Midbrain (tissue), 1 donor: ENCODE data around the gene CDK6.
A peak's percentile ranks its signal among the peaks of the same experiment; 100 is the strongest.

Source experiments
- DNase-seq: peaks from one replicate; lab custom pipeline; 2025; lab: John Stamatoyannopoulos, UW

CDK6 gene

GRCh38 chr7:92826258-92826938 lies 10.0 kb downstream of the CDK6 start:
- no peak for DNase-seq

GRCh38 chr7:92824901-92825480 lies 11.4 kb downstream of the CDK6 start:
- DNase-seq: no peak

DNA sequence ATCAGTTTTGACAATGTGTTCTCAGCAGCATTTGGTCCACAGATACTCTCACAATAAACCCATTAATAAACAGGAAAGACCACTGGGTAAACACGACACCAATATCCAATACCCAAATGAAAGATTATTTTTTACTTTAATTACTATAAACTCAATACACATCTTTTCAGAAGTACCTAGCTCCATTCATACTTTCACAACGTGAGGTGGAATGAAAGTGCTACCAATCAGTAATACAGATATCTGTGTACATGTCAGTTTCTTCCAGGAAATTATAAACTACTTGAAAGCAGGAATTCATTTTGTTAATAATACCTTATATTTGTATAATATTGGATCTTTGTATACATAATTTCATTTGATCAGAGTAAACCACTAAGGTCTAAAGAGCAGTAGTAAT lies 11.9 kb downstream of the CDK6 start:
- no peak for DNase-seq

- DNase-seq: no peak
These were observed 13.3 kb downstream of the CDK6 start for GRCh38 chr7:92823042-92823441.

DNA sequence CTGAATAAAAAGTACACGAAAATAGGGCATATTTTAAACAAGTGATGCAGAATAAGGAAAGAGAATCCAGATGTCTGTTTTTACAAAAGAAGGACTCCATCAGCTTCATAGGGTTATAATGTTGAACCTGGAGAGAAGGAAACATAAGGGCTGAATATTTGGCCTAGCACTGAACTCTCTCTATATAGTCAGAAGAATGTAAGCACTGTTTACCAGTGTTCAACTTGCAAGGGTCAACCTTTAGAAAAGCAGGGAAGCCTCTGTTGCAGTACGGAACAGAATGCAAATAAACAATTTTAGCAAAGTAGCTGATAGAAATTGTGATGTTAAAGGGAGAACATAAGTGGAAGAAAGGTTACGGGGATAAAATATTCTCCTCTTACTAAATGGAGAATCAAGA lies 16.2 kb downstream of the CDK6 start:
- DNase-seq: no peak

GRCh38 chr7:92817398-92817797 lies 19.0 kb downstream of the CDK6 start:
- DNase-seq: no peak

DNA sequence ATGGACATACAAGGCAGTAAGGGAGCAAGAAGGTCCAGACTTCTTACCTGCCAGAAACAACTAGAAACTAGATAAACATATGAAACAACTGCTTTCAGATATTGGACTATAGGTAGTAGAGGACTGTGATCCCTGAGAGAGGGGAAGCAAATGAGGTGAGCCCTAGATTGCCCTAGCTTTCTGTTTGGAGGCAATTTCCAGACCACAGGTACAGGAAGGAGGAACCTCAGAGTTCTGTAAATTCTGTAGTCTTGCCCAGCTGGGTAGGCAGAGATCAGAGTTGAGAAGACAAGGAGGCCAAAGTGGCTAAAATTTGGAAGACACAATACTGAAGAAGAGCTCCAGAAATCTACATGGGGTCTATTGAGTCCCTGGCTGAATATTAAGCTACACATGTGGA lies 21.0 kb downstream of the CDK6 start:
- DNase-seq: no peak

- no peak for DNase-seq
These were observed 22.9 kb downstream of the CDK6 start for GRCh38 chr7:92813390-92814024.

- DNase-seq: no peak
These were observed 25.2 kb downstream of the CDK6 start for GRCh38 chr7:92811158-92811557.

- peak; percentile 29 for DNase-seq
These were observed 26.4 kb downstream of the CDK6 start for GRCh38 chr7:92809760-92810573.

- no peak for DNase-seq
These were observed 27.0 kb downstream of the CDK6 start for GRCh38 chr7:92809397-92809759.

DNA sequence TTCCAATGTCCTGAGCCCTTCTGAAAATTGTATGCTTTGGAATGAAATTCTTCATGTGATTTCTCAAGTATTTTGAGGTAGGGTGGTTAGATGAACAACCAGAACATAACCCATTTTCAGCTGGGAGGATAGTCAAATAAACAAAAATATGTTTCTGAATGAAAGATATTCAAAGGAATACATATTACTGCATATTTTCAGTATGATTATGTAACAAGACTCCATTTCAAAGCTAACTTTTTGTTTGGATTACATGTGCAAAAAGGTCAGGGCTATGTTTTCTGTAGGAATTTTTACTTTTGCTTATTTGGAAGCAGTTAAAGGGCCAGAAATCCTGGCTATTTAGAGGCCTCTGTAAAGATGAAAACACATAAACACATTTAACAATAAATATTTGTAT lies 27.7 kb downstream of the CDK6 start:
- DNase-seq: no peak

DNA sequence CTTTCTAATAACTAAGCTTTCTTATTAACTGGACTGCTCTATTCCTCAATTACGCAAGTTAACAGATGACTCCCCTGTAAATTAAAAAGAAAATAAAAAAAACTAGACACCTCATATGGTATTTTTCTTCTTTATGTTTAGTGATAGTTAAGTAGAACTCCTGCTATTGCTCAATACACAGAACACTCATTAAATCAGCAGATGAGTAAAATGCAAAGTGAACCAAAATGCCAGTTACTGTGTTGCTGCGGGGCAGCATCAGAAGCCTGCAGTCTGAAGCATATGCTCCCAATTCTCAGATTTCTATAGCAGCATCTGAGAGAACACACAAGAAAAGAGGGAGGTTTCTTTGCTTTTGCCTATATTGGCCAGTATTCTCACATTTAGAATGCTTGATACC lies 28.4 kb downstream of the CDK6 start:
- DNase-seq: no peak

GRCh38 chr7:92806496-92806895 lies 29.9 kb downstream of the CDK6 start:
- DNase-seq: no peak

DNA sequence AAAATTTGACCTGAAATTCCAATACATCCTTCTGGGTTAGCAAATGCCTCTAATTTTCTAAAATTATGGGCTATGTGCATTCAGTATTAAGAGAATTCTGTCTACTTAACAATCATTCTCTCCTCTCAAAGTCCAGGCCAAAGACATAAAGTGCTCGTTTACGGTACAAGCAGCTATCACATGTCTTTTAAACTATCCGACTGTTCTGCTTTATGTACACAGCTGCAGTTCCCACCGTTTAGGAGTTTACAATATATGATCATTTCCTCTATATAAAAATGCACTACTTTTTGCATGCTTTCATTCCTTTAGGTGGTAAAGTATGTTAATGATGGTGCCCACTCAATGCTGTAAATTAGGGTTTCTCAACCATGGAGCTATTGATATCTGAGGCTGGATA lies 34.0 kb downstream of the CDK6 start:
- no peak for DNase-seq

- DNase-seq: no peak
These were observed 36.7 kb downstream of the CDK6 start for GRCh38 chr7:92799446-92800211.

DNA sequence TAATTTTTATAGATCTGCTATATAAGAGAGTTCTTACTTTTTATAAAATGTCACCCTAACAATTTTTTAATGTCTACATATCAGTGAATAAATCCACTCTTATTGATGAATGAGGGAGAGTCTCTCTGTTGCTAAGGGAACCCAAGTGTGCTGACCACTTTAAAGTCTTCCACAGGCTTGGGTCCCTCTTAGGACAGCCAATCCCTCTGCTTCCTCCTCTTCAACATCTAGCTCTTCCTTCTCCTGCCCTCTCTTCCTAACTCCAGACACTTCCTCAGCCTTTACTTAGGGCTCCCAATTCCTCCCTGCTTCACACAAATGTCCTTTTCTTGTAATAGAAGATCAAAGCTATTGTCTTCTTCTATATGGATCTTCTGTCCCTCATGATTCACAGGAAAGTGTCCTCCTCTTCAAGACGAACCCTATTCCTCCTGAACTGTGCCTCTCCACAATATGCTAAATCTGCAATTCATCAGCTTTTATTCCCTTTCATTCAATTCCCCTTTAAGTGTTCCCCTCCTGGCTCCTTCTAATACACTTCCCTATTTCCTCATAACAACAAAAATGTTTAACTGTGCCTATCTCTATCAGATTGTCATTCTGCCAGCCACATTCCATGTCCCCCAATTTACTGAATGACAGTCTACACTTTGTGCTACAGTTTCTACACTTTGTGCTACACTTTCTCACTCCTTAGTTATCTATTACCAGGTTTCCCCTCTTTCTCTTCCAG lies 37.7 kb downstream of the CDK6 start:
- no peak for DNase-seq

DNA sequence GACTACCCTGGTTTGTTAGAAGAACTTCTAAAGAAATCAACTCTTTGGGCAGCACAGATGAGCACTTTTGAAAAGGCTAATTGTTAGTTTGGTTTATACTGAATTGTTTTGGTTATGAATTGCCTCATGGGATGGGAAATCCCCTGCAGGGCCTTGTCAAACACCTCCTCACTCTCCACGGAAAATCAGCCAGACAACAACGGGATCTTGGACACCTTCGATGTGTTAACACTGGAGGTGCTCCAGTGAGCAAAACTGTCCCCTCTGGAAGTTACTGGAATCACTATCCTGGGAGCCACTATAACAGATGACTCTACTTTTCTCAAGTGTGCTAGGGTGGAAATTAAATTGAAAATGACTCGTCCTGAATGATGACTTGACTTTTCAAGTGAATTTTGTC lies 38.7 kb downstream of the CDK6 start:
- no peak for DNase-seq

DNA sequence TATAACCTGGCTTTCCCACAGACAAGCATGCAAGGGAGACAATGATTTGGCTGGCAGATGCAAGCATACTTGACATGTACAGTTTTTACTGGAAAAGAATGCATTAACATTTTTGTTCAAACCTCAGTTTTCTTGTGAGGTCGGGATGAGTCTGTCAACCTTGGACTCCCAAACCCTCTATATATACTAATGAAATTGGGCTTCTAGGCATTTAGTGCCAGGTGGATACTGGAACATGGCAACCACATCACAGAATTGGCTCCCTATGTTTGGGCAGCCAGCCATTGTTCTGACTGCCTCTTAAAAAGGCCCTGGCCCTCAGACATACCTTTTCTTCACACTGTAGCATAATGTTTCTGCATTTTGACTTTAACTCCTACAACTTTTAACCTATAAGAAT lies 39.1 kb downstream of the CDK6 start:
- DNase-seq: no peak

DNA sequence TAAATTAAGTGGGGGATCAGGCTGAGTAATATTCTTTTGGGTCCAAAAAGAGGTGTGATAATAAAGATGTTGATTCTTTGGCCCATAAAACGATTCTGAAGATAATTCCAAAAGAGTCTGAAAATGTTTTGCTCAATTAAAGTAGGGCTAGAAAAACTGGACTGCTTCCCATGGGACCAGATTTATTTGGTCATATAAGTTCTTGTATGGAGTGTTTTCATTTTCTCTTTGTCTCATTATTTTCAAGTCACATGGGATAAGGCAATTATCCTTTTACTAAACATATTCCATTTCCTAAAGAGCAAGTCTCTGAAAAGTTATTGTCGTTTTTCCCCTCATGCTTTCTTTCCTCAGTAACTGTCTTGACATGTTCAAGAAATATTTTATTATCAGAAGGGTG lies 41.5 kb downstream of the CDK6 start:
- DNase-seq: no peak

GRCh38 chr7:92794391-92794790 lies 42.0 kb downstream of the CDK6 start:
- DNase-seq: no peak
